ENCODE data around the gene SPDEF.

The SPDEF gene

GRCh38 chr6:34583861-34584604 is 27.9 kb upstream of the SPDEF start:
- H3K4me3 ChIP-seq: no peak overlapping the region
- no peak for DNase-seq (ENCODE audit: low spot score)
- TF ChIP-seq, protein P1, sequence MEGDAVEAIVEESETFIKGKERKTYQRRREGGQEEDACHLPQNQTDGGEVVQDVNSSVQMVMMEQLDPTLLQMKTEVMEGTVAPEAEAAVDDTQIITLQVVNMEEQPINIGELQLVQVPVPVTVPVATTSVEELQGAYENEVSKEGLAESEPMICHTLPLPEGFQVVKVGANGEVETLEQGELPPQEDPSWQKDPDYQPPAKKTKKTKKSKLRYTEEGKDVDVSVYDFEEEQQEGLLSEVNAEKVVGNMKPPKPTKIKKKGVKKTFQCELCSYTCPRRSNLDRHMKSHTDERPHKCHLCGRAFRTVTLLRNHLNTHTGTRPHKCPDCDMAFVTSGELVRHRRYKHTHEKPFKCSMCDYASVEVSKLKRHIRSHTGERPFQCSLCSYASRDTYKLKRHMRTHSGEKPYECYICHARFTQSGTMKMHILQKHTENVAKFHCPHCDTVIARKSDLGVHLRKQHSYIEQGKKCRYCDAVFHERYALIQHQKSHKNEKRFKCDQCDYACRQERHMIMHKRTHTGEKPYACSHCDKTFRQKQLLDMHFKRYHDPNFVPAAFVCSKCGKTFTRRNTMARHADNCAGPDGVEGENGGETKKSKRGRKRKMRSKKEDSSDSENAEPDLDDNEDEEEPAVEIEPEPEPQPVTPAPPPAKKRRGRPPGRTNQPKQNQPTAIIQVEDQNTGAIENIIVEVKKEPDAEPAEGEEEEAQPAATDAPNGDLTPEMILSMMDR (IDR thresholded peaks at IDR 0.05): no peak
- no peak overlapping the region for H3K27ac ChIP-seq

GRCh38 chr6:34583461-34583860 is 27.3 kb upstream of the SPDEF start:
- Histone ChIP-seq H3K4me3 (no peak overlapping the region), H3K27ac (no peak overlapping the region)
- TF ChIP-seq, protein P1 (IDR thresholded peaks at IDR 0.05): no peak
- no peak for DNase-seq (ENCODE audit: low spot score)

DNA sequence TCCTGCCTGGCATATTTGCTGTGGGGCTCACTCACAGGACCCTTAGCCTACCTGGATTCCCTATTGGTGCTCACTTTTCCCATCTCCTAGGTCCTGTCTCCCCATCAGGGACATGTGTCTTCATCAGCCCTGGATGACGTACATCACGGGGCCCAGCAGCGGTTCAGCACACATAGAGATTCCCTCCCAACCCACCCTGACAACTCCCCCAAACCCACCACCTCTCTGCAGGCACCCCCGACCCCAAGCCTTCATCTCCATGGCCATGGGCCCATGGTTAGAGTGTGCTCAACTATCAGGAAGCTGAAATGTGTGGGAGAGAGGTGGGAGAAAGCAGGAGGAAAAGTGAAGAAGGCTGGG is 25.4 kb upstream of the SPDEF start:
- Histone ChIP-seq H3K27ac (no peak overlapping the region), H3K4me3 (no peak overlapping the region)
- TF ChIP-seq, protein P1 (IDR thresholded peaks at IDR 0.05): no peak
- DNase-seq (ENCODE audit: low spot score): no peak

- no peak for DNase-seq (ENCODE audit: low spot score)
- TF ChIP-seq, protein P1 (IDR thresholded peaks at IDR 0.05): no peak
- H3K4me3 ChIP-seq: no peak overlapping the region
- no peak overlapping the region for H3K27ac ChIP-seq
These were observed 24.8 kb upstream of the SPDEF start for GRCh38 chr6:34580707-34581560.

DNA sequence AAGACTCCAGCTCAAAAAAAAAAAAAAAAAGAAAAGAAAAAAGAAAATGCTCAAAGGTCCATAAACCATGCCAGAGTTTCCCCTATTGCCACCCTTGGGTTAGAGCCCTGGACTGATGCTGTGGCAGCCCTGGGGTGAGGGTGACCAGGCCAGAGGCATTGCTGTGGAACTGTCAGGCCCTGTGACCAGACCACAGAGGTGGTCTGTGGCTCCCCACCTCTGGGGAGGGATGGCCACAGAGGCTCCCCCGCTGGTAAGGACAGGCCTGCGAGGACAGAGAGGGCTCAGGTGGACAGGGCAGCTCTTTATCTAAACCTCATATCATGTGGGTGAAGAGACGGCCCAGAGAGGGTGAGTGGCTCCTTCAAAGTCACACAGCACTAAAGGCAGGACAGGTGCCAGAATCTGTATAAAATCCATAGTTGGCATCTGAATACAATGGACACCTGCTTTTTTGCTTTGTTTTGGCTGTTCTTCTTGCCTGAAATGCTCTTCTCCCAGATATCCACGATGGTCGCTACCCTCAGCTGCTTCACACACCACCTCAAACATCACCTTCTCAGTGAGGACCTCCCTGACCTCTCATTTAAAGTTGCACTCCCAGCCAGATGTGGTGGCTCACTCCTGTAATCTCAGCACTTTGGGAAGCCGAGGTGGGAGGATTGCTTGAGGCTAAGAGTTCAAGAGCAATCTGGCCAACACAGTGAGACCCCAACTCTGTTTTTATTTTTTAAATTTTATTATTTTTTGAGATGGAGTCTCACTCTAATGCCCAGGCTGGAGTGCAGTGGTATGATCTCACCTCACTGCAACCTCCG is 22.5 kb upstream of the SPDEF start:
- no peak for DNase-seq (ENCODE audit: low spot score)
- TF ChIP-seq, protein P1 (IDR thresholded peaks at IDR 0.05): no peak

DNA sequence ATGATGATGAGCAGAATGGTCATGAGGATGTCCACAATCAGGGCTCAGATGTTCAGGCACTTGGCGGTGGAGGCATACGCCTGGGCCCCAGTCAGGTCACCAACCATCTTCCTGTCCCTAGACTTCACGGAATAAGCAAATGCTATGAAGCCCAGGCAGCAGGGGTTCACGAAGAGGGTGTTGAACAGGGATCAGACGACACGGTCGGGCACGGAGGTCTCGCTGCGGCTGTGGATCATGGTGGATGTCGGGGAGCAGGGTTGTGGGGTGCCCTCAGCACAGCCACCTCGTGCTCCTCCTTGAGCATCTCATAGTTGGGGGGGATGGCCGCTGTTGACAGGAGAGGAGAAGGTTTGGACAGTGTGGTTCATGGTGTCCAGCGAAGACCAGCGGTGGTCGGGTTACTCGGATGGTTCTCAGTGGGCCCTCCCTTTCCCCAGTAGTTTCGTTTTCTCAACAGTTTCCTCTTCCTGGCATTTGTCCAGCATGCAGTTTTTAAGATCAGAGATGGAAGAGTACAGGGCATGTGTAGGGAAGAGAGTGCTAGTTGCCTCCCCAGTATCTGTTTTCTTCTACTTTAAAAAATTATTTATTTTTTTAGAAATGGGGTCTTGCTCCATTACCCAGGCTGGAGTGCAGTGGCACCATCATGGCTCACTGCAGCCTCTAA is 20.3 kb upstream of the SPDEF start:
- Histone ChIP-seq H3K27ac (no peak overlapping the region), H3K4me3 (no peak overlapping the region)
- TF ChIP-seq, protein P1 (IDR thresholded peaks at IDR 0.05): no peak
- DNase-seq (ENCODE audit: low spot score): no peak

More for the DNA sequence above, 22.5 kb upstream of the SPDEF start:
- H3K4me3 ChIP-seq: no peak overlapping the region
- H3K27ac ChIP-seq: no peak overlapping the region
